Stimulated activated CD8-positive, alpha-beta memory T cell treated with anti-CD3 and anti-CD28 coated beads, Interleukin-7, amount 100 ng/mL, for 1 hour (primary cell): ENCODE measurements around the gene TSPAN14.

Experiments used
- DNase-seq, 2 donors: peaks; one replicate each; pipeline ENCODE4 v3.0.0-alpha.2; 2020; ENCODE audit warnings: low read depth in 2 of 2

TSPAN14 gene

GRCh38 chr10:80487421-80487785 is 33.3 kb downstream of the TSPAN14 start:
- no peak for DNase-seq

- peak; percentile 29 to 39 for DNase-seq
These were observed 33.9 kb downstream of the TSPAN14 start for GRCh38 chr10:80487791-80488538.

GRCh38 chr10:80488539-80489066 is 34.5 kb downstream of the TSPAN14 start:
- DNase-seq, result no peak

GRCh38 chr10:80489371-80490112 is 35.4 kb downstream of the TSPAN14 start:
- DNase-seq, result no peak

GRCh38 chr10:80491251-80492102 is 37.4 kb downstream of the TSPAN14 start:
- no peak for DNase-seq

- no peak for DNase-seq
These were observed 38.9 kb downstream of the TSPAN14 start for GRCh38 chr10:80492848-80493521.

GRCh38 chr10:80493522-80494051 is 39.5 kb downstream of the TSPAN14 start:
- DNase-seq, result no peak

GRCh38 chr10:80496555-80497172 is 42.6 kb downstream of the TSPAN14 start:
- DNase-seq, result no peak

GRCh38 chr10:80497187-80498077 is 43.3 kb downstream of the TSPAN14 start:
- DNase-seq, result no peak

GRCh38 chr10:80498078-80498832 is 44.1 kb downstream of the TSPAN14 start:
- DNase-seq, result no peak

GRCh38 chr10:80498833-80499741 is 45.0 kb downstream of the TSPAN14 start:
- no peak for DNase-seq

- no peak for DNase-seq
These were observed 46.7 kb downstream of the TSPAN14 start for GRCh38 chr10:80500572-80501380.

- no peak for DNase-seq
These were observed 47.3 kb downstream of the TSPAN14 start for GRCh38 chr10:80501381-80501912.

GRCh38 chr10:80501913-80502521 is 47.9 kb downstream of the TSPAN14 start:
- DNase-seq, result no peak

- no peak for DNase-seq
These were observed 48.8 kb downstream of the TSPAN14 start for GRCh38 chr10:80502621-80503583.
